HepG2 (cell line): Measurements from ENCODE around the gene FBN3. TPM values are rescaled to one million over a fixed set of nuclear protein-coding genes. Genes with fewer than 3 reads are reported as not detected.

Experiments
- ATAC-seq: fragments of 200-7000 bp; cut with Tn5 transposase; 3 replicates; pipeline ENCODE4 v1.9.1; 2020; ENCODE audit warnings: mild to moderate bottlenecking, moderate library complexity
- BruUV-seq: library from RNA; stranded (reverse); fragments of 400-500 nt; replicated peaks from 2 replicates; lab custom pipeline; 2021; lab: Mats Ljungman, UMichigan
- CTCF ChIA-PET: fragments of 300-600 bp; formaldehyde crosslinking; extraction: SDS; loops from one replicate; lab custom pipeline; 2021; ENCODE audit warnings: low total read pairs, inconsistent platforms, low intra/inter-chr PET ratio; lab: Yijun Ruan, JAX
- POLR2A ChIA-PET: fragments of 350-600 bp; sonication (Branson Sonifier 250); formaldehyde crosslinking; loops from one replicate; lab custom pipeline; 2020; ENCODE audit warnings: antibody characterized with exemption, inconsistent platforms; lab: Yijun Ruan, JAX
- DNase-seq: peaks from one replicate; pipeline ENCODE4 v3.0.0-alpha.2; 2015; ENCODE audit warnings: low spot score
- FAIRE-seq: peaks from 3 replicates; lab custom pipeline; 2011; peaks lifted over from hg19 to GRCh38; lab: Jason Lieb, UNC
- H2AFZ ChIP-seq: one replicate; pipeline ENCODE4 v1.6.1; 2011; ENCODE audit warnings: low read length, inconsistent platforms
- H3K27ac ChIP-seq: fragments of 300-600 bp; 3 replicates; pipeline ENCODE4 v1.8.0; 2011; ENCODE audit warnings: mixed run types, mild to moderate bottlenecking, mixed read lengths, low read length, inconsistent platforms; ENCODE audit not compliant: insufficient read depth; ENCODE audit errors: extremely low read length
- H3K27me3 ChIP-seq, 2 experiments: fragments of 200-600 bp in 1 of 2; 2 replicates in 1 of 2; 3 replicates in 1 of 2; pipeline versions ENCODE4 v1.6.0 to v1.8.0; 2011; ENCODE audit warnings: low read length in 2 of 2, mild to moderate bottlenecking in 2 of 2, moderate library complexity in 2 of 2, inconsistent platforms in 1 of 2; ENCODE audit not compliant: insufficient read depth in 2 of 2, control insufficient read depth in 1 of 2
- H3K36me3 ChIP-seq, 2 experiments: fragments of 200-600 bp in 1 of 2; replicated peaks in 1 of 2; 2 replicates in 1 of 2; 3 replicates in 1 of 2; pipeline versions ENCODE4 v1.5.1 to v1.8.0; 2011; ENCODE audit warnings: low read length in 2 of 2, inconsistent platforms in 1 of 2; ENCODE audit not compliant: insufficient read depth in 2 of 2, control insufficient read depth in 1 of 2
- H3K4me1 ChIP-seq: 2 replicates; pipeline ENCODE4 v1.5.1; 2012; ENCODE audit warnings: low read length, inconsistent platforms; ENCODE audit not compliant: insufficient read depth
- H3K4me2 ChIP-seq: 2 replicates; pipeline ENCODE4 v1.6.0; 2011; ENCODE audit warnings: low read depth, low read length, inconsistent platforms
- H3K4me3 ChIP-seq, 3 experiments: fragments of 200-600 bp in 1 of 3; sonication (generic), shearing (Covaris generic) in 1 of 3; replicated peaks in 1 of 3; 2 replicates each; pipeline ENCODE4 v1.5.1; 2011 to 2016; ENCODE audit warnings: low read length in 3 of 3, inconsistent platforms in 2 of 3, low read depth in 2 of 3, mild to moderate bottlenecking in 2 of 3, control low read depth in 1 of 3, mixed read lengths in 1 of 3; ENCODE audit not compliant: insufficient read depth in 1 of 3
- H3K79me2 ChIP-seq: one replicate; pipeline ENCODE4 v1.6.1; 2011; ENCODE audit warnings: low read length, inconsistent platforms; ENCODE audit not compliant: insufficient read depth
- H3K9ac ChIP-seq: 2 replicates; pipeline ENCODE4 v1.6.0; 2011; ENCODE audit warnings: mild to moderate bottlenecking, low read depth, low read length, inconsistent platforms; ENCODE audit not compliant: insufficient read depth
- H3K9me3 ChIP-seq: 2 replicates; pipeline ENCODE4 v1.5.1; 2012; ENCODE audit warnings: mild to moderate bottlenecking, low read length
- H4K20me1 ChIP-seq: 2 replicates; pipeline ENCODE4 v1.6.0; 2011; ENCODE audit warnings: inconsistent platforms, mild to moderate bottlenecking, low read length, moderate library complexity; ENCODE audit not compliant: insufficient read depth
- SAFB2 ChIP-seq: sonication (generic); formaldehyde crosslinking; IDR thresholded peaks from 2 replicates; pipeline ENCODE4 v1.5.1; 2020; ENCODE audit warnings: missing genetic modification reagents, low read depth, mild to moderate bottlenecking, borderline replicate concordance
- ZMAT3 ChIP-seq: sonication (generic); formaldehyde crosslinking; conservative IDR thresholded peaks from 2 replicates; pipeline ENCODE4 v1.7.0; 2021; ENCODE audit warnings: missing genetic modification reagents
- ZNF329 ChIP-seq: sonication (generic); formaldehyde crosslinking; IDR thresholded peaks from 2 replicates; pipeline ENCODE4 v1.9.0; 2021; ENCODE audit warnings: low read depth, mild to moderate bottlenecking, missing genetic modification reagents
- ZNF891 ChIP-seq: sonication (generic); formaldehyde crosslinking; IDR thresholded peaks from 2 replicates; pipeline ENCODE4 v1.5.0; 2020; ENCODE audit warnings: mild to moderate bottlenecking, missing genetic modification reagents
- WGBS: methylation state at CpG from one replicate; pipeline ENCODE4 v1.1.6; 2017; ENCODE audit warnings: low lambda C conversion rate; 5-methylcytosine and 5-hydroxymethylcytosine counted together
- in situ Hi-C: cut with HindIII; loops from 2 replicates; pipeline ENCODE4 v1.10.0; 2017; ENCODE audit warnings: low pct_unique_long_range_greater_than_20kb; ENCODE audit not compliant: extremely low pct_ligation_motif_present
- intact Hi-C: fragments of 100-400 bp; cut with micrococcal nuclease; formaldehyde crosslinking; loops from one replicate; pipeline ENCODE4 v1.10.0; 2022; ENCODE audit not compliant: unreplicated experiment
- polyA plus RNA-seq, 8 experiments: library from polyadenylated mRNA; depleted of rRNA in 3 of 8; stranded (reverse) in 7 of 8; unstranded in 1 of 8; fragments of >200 nt; fragmentation: Illumina TruSeq in 4 of 8; extraction: Trizol in 4 of 8; gene quantifications; 2 replicates each; pipeline versions ENCODE4 v1.2.1 to v1.2.3, GENCODE V29; 2011 to 2016; ENCODE audit warnings: low read depth in 4 of 8, missing spikeins in 1 of 8, mixed read lengths in 1 of 8; ENCODE audit not compliant: insufficient read depth in 1 of 8
- total RNA-seq, 5 experiments: library from RNA; depleted of rRNA; stranded (reverse); fragments of >200 nt; fragmentation: Illumina TruSeq; extraction: Trizol; gene quantifications; 2 replicates each; pipeline ENCODE4 v1.2.3, GENCODE V29; 2016; ENCODE audit warnings: low read depth in 1 of 5
- TF ChIP-seq, protein P1 (sequence below): conservative IDR thresholded peaks from 2 replicates; pipeline ENCODE4 v1.6.1; 2018; ENCODE audit warnings: missing genetic modification reagents
- TF ChIP-seq, protein P2 (sequence below): sonication (generic); formaldehyde crosslinking; IDR thresholded peaks from 2 replicates; pipeline ENCODE4 v1.4.0; 2020; ENCODE audit warnings: missing genetic modification reagents
- TF ChIP-seq, protein P3 (sequence below): IDR thresholded peaks from 2 replicates; pipeline ENCODE4 v1.6.1; 2012; ENCODE audit warnings: low read depth, low read length, improper control_type of control experiment
- TF ChIP-seq, protein P4 (sequence below): sonication (generic); formaldehyde crosslinking; IDR thresholded peaks from 2 replicates; pipeline ENCODE4 v1.5.1; 2020; ENCODE audit warnings: missing genetic modification reagents, mild to moderate bottlenecking, borderline replicate concordance

The FBN3 gene
- total and polyA plus RNA-seq, 2 of the 13 experiments (the other 11 are each of a cell fraction or from before 2014, with no cell fraction given) = 0.20 to 1.3 TPM

DNA sequence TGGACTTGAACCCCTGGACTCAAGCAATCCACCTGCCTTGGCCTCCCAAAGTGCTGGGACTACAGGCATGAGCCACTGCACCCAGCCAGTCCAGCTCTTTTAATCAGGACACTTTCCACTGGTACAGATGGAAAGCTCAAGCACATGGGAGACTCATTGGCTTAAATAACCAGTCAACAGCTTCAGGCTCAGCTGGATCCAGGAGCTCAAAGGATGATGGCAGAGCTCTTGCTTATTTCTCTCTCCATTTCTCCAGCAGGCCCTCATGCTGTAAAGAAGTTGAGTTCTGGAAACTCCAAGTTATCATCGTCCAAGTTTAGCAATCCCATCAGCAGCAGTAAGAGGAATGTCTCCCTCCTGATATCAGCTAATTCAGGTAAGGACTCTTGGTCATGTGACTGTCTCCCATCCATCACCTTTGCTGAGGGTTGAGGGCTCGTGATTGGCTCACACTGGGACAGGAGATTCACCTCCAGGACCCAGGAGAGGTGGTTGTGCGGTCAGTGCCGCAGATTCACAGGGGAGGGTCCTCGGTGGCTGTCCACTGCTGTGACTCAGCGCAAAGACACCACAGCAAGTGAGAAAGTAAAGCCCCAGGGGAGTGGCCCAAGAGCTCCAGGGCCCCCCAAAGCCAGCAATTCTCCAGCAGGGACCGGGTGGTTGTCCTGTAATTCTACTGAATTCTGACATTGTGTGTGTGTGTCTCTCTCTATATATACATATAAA lies 91.7 kb downstream of the FBN3 start:
- H4K20me1 ChIP-seq = no peaks in the 10 kb centered on the region
- POLR2A ChIA-PET = no interaction called here
- ATAC-seq (no peak), DNase-seq (no peak), FAIRE-seq (no peak)
- H3K9ac ChIP-seq = no peak overlapping the region
- WGBS = 7% methylated on average over 3 of the region's 7 CpGs
- no TSS peak for BruUV-seq
- in situ Hi-C loops = no loop called here
- CTCF ChIA-PET = no interaction called here
- no peak overlapping the region for H2AFZ ChIP-seq
- H3K79me2 ChIP-seq = no peaks in the 10 kb centered on the region
- no peak overlapping the region for H3K4me3 ChIP-seq
- TF ChIP-seq ZNF891 (CRISPR knock-in tag) = no peak
- TF ChIP-seq ZNF329 = peak; percentile 99
- TF ChIP-seq, protein P1, sequence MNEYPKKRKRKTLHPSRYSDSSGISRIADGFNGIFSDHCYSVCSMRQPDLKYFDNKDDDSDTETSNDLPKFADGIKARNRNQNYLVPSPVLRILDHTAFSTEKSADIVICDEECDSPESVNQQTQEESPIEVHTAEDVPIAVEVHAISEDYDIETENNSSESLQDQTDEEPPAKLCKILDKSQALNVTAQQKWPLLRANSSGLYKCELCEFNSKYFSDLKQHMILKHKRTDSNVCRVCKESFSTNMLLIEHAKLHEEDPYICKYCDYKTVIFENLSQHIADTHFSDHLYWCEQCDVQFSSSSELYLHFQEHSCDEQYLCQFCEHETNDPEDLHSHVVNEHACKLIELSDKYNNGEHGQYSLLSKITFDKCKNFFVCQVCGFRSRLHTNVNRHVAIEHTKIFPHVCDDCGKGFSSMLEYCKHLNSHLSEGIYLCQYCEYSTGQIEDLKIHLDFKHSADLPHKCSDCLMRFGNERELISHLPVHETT = no peak
- TF ChIP-seq, all 625 proteins: peak for 1
- no peak overlapping the region for H3K27ac ChIP-seq
- intact Hi-C loops = no loop called here
- H3K4me1 ChIP-seq = peaks cover 13% of the 10 kb centered on the region
- peaks cover 0 to 2% of the 10 kb centered on the region in 2 experiments; a peak in 1 of 5 replicates for H3K27me3 ChIP-seq
- no peaks in the 10 kb centered on the region for H3K9me3 ChIP-seq
- no peaks in the 10 kb centered on the region for H3K36me3 ChIP-seq
- H3K4me2 ChIP-seq = no peak overlapping the region

DNA sequence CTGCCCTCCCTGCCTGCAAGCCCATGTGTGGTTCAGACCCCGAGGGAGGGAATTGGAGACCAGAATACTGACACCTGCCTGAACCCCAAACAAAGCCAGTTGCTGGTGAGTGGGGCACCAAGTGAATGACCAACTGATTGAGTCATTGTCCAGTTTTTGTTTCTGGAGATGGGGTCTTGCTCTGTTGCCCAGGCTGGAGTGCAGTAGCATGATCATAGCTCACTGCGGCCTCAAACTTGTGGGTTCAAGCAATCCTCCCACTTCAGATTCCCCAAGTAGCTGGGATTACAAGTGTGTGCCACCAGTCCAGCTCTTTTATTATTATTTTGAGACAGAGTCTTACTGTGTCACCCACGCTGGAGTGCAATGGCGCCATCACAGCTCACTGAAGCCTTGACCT lies 92.9 kb downstream of the FBN3 start:
- 53% methylated on average over 3 of the region's 4 CpGs for WGBS
- no TSS peak for BruUV-seq
- no peaks in the 10 kb centered on the region; a peak in 1 of 5 replicates for H3K27me3 ChIP-seq
- no peak overlapping the region for H3K4me2 ChIP-seq
- intact Hi-C loops = no loop called here
- H3K9me3 ChIP-seq = no peaks in the 10 kb centered on the region
- no peak overlapping the region for H2AFZ ChIP-seq
- no peak overlapping the region for H3K4me3 ChIP-seq
- in situ Hi-C loops = no loop called here
- H4K20me1 ChIP-seq = no peaks in the 10 kb centered on the region
- ChIA-PET CTCF (no interaction called here), POLR2A (no interaction called here)
- DNase-seq (no peak), FAIRE-seq (no peak), ATAC-seq (no peak)
- no peaks in the 10 kb centered on the region for H3K79me2 ChIP-seq
- H3K36me3 ChIP-seq = no peaks in the 10 kb centered on the region
- no peak overlapping the region for H3K27ac ChIP-seq
- H3K9ac ChIP-seq = no peak overlapping the region
- peaks cover 13% of the 10 kb centered on the region for H3K4me1 ChIP-seq
- TF ChIP-seq ZMAT3 (CRISPR knock-in tag) (no peak), SAFB2 (no peak)
- TF ChIP-seq, protein P2, sequence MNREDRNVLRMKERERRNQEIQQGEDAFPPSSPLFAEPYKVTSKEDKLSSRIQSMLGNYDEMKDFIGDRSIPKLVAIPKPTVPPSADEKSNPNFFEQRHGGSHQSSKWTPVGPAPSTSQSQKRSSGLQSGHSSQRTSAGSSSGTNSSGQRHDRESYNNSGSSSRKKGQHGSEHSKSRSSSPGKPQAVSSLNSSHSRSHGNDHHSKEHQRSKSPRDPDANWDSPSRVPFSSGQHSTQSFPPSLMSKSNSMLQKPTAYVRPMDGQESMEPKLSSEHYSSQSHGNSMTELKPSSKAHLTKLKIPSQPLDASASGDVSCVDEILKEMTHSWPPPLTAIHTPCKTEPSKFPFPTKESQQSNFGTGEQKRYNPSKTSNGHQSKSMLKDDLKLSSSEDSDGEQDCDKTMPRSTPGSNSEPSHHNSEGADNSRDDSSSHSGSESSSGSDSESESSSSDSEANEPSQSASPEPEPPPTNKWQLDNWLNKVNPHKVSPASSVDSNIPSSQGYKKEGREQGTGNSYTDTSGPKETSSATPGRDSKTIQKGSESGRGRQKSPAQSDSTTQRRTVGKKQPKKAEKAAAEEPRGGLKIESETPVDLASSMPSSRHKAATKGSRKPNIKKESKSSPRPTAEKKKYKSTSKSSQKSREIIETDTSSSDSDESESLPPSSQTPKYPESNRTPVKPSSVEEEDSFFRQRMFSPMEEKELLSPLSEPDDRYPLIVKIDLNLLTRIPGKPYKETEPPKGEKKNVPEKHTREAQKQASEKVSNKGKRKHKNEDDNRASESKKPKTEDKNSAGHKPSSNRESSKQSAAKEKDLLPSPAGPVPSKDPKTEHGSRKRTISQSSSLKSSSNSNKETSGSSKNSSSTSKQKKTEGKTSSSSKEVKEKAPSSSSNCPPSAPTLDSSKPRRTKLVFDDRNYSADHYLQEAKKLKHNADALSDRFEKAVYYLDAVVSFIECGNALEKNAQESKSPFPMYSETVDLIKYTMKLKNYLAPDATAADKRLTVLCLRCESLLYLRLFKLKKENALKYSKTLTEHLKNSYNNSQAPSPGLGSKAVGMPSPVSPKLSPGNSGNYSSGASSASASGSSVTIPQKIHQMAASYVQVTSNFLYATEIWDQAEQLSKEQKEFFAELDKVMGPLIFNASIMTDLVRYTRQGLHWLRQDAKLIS = no peak
- TF ChIP-seq, protein P3, sequence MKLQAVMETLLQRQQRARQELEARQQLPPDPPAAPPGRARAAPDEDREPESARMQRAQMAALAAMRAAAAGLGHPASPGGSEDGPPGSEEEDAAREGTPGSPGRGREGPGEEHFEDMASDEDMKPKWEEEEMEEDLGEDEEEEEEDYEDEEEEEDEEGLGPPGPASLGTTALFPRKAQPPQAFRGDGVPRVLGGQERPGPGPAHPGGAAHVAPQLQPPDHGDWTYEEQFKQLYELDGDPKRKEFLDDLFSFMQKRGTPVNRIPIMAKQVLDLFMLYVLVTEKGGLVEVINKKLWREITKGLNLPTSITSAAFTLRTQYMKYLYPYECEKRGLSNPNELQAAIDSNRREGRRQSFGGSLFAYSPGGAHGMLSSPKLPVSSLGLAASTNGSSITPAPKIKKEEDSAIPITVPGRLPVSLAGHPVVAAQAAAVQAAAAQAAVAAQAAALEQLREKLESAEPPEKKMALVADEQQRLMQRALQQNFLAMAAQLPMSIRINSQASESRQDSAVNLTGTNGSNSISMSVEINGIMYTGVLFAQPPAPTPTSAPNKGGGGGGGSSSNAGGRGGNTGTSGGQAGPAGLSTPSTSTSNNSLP = no peak
- TF ChIP-seq, protein P4, sequence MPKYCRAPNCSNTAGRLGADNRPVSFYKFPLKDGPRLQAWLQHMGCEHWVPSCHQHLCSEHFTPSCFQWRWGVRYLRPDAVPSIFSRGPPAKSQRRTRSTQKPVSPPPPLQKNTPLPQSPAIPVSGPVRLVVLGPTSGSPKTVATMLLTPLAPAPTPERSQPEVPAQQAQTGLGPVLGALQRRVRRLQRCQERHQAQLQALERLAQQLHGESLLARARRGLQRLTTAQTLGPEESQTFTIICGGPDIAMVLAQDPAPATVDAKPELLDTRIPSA (CRISPR knock-in tag) = no peak
